HEK293T (cell line): ENCODE data around the gene ZCRB1.

Experiments used
- BHLHE40 ChIP-seq: fragments of 450-650 bp; IDR thresholded peaks from 2 replicates; pipeline ENCODE4 v1.6.1; 2016; ENCODE audit warnings: mild to moderate bottlenecking, moderate library complexity, borderline replicate concordance
- FOXA1 ChIP-seq: fragments of 450-650 bp; IDR thresholded peaks from 2 replicates; pipeline ENCODE4 v1.6.1; 2016; ENCODE audit warnings: mild to moderate bottlenecking
- FOXM1 ChIP-seq: fragments of 450-650 bp; IDR thresholded peaks from 2 replicates; pipeline ENCODE4 v1.6.1; 2017; ENCODE audit warnings: mild to moderate bottlenecking, borderline replicate concordance
- L3MBTL2 ChIP-seq: fragments of 450-650 bp; conservative IDR thresholded peaks from 2 replicates; pipeline ENCODE4 v1.6.1; 2016; ENCODE audit warnings: mild to moderate bottlenecking
- NFRKB ChIP-seq: fragments of 450-650 bp; IDR thresholded peaks from 2 replicates; pipeline ENCODE4 v1.6.1; 2016; ENCODE audit warnings: mild to moderate bottlenecking, moderate library complexity
- SP1 ChIP-seq: fragments of 450-650 bp; IDR thresholded peaks from 2 replicates; pipeline ENCODE4 v1.6.1; 2017
- SUZ12 ChIP-seq: fragments of 450-650 bp; IDR thresholded peaks from 2 replicates; pipeline ENCODE4 v1.6.1; 2016; ENCODE audit warnings: mild to moderate bottlenecking
- TARDBP ChIP-seq: fragments of 450-650 bp; IDR thresholded peaks from 2 replicates; pipeline ENCODE4 v1.6.1; 2016
- ZNF384 ChIP-seq: fragments of 450-650 bp; IDR thresholded peaks from 2 replicates; pipeline ENCODE4 v1.6.1; 2016

GRCh38 chr12:42278128-42278510 lies 47.8 kb downstream of the ZCRB1 start:
- TF ChIP-seq ZNF384 (no peak), BHLHE40 (no peak), FOXA1 (no peak), NFRKB (no peak), SP1 (no peak), SUZ12 (no peak), TARDBP (no peak), FOXM1 (no peak), L3MBTL2 (no peak)
